Non-pigmented ciliary epithelial cell (primary cell): ENCODE results near the gene CMTM1.
"Not testable (repeated sequence)": the region's sequence is repeated elsewhere in the genome, so short reads cannot be mapped to it uniquely, and the experiment has no call there.

Source experiments
- DNase-seq: peaks from one replicate; pipeline ENCODE4 v3.0.0-alpha.2; 2010; ENCODE audit warnings: low read depth

The CMTM1 gene

GRCh38 chr16:66592814-66593213 lies 26.6 kb downstream of the CMTM1 start:
- no peak for DNase-seq

GRCh38 chr16:66594739-66595138 lies 28.5 kb downstream of the CMTM1 start:
- DNase-seq = no peak

- DNase-seq = not testable (repeated sequence)
Observed at GRCh38 chr16:66596559-66596958, 30.3 kb downstream of the CMTM1 start.

- DNase-seq = no peak
Observed at GRCh38 chr16:66596986-66597848, 31.0 kb downstream of the CMTM1 start.

GRCh38 chr16:66598111-66598510 lies 31.9 kb downstream of the CMTM1 start:
- no peak for DNase-seq

GRCh38 chr16:66599726-66600125 lies 33.5 kb downstream of the CMTM1 start:
- no peak for DNase-seq

- no peak for DNase-seq
Observed at GRCh38 chr16:66600477-66600876, 34.2 kb downstream of the CMTM1 start.

- DNase-seq = no peak
Observed at GRCh38 chr16:66601471-66601870, 35.2 kb downstream of the CMTM1 start.

- no peak for DNase-seq
Observed at GRCh38 chr16:66603537-66604375, 37.5 kb downstream of the CMTM1 start.

- no peak for DNase-seq
Observed at GRCh38 chr16:66604376-66605176, 38.3 kb downstream of the CMTM1 start, which contains the start of gene CMTM3. Gene CMTM3 (plus strand): TSS chr16:66604704. CDS start chr16:66604806, 102 bp downstream.

- DNase-seq = no peak
Observed at GRCh38 chr16:66605177-66605978, 39.1 kb downstream of the CMTM1 start.

- no peak for DNase-seq
Observed at GRCh38 chr16:66605979-66606751, 39.9 kb downstream of the CMTM1 start.

GRCh38 chr16:66608241-66609138 lies 42.3 kb downstream of the CMTM1 start:
- DNase-seq = peak; percentile 70

- DNase-seq = no peak
Observed at GRCh38 chr16:66609139-66609510, 42.9 kb downstream of the CMTM1 start.

GRCh38 chr16:66610111-66610820 lies 44.0 kb downstream of the CMTM1 start:
- DNase-seq = no peak

GRCh38 chr16:66611911-66612310 lies 45.7 kb downstream of the CMTM1 start:
- not testable (repeated sequence) for DNase-seq

GRCh38 chr16:66612422-66612821 lies 46.2 kb downstream of the CMTM1 start:
- DNase-seq = no peak

- no peak for DNase-seq
Observed at GRCh38 chr16:66614161-66614802, 48.0 kb downstream of the CMTM1 start.
